ENCODE data around the gene CCDC195. TPM values are rescaled to one million over a fixed set of nuclear protein-coding genes. Genes with fewer than 3 reads are reported as not detected.

CCDC195 gene
- polyA plus RNA-seq, 1 donor (not counting 4 experiments of a cell fraction or from before 2014, with no cell fraction given), result not detected

- dilution Hi-C loops (cut with MboI; ENCODE audit: extremely low pct_ligation_motif_present, low sequenced_read_pairs), result no loop called here
Measured at GRCh38 chr2:224689539-224689938, 26.6 kb downstream of the CCDC195 start.

GRCh38 chr2:224688997-224689396 lies 27.2 kb downstream of the CCDC195 start:
- Histone ChIP-seq H3K4me3 (ENCODE audit: control insufficient read depth in 2 of 3, extremely low read depth in 1 of 3, insufficient read depth in 2 of 3, low read depth in 1 of 3, low read length in 3 of 3) (no peak overlapping the region), H3K4me1 (ENCODE audit: control insufficient read depth, extremely low read depth, insufficient read depth, low read length) (no peaks in the 10 kb centered on the region), H3K9me1 (ENCODE audit: control insufficient read depth, extremely low read depth, insufficient read depth, low read length) (no peaks in the 10 kb centered on the region), H2AFZ (ENCODE audit: control insufficient read depth, low read length) (no peak overlapping the region), H3K9ac (ENCODE audit: control insufficient read depth, extremely low read depth, insufficient read depth, low read length) (no peak overlapping the region), H3K36me3 (ENCODE audit: control insufficient read depth in 2 of 2, extremely low read depth in 1 of 2, insufficient read depth in 2 of 2, low read length in 2 of 2) (no peaks in the 10 kb centered on the region), H3K79me2 (ENCODE audit: control insufficient read depth, insufficient read depth, low read length) (no peaks in the 10 kb centered on the region), H3K27ac (ENCODE audit: control insufficient read depth, insufficient read depth, low read length) (no peak overlapping the region), H3K9me3 (ENCODE audit: control insufficient read depth, low read depth, low read length) (no peaks in the 10 kb centered on the region), H3K4me2 (ENCODE audit: control insufficient read depth, extremely low read depth, insufficient read depth, low read depth, low read length) (no peak overlapping the region), H3K27me3 (ENCODE audit: control insufficient read depth, extremely low read depth, insufficient read depth, low read length) (no peaks in the 10 kb centered on the region), H4K20me1 (ENCODE audit: control insufficient read depth, extremely low read depth, insufficient read depth, low read length) (no peaks in the 10 kb centered on the region)
- TF ChIP-seq CTCF (optimal IDR thresholded peaks at IDR 0.05 in 1 of 3, IDR thresholded peaks at IDR 0.05 in 1 of 3, conservative IDR thresholded peaks at IDR 0.05 in 1 of 3; ENCODE audit: extremely low read depth in 1 of 3, insufficient read depth in 2 of 3, low read length in 3 of 3) (no peak), EZH2 (IDR thresholded peaks at IDR 0.05; ENCODE audit: low read length) (no peak)
- no peak for DNase-seq (ENCODE audit: low read depth, low spot score)
- no peak for FAIRE-seq
- dilution Hi-C loops (cut with MboI; ENCODE audit: extremely low pct_ligation_motif_present, low sequenced_read_pairs), result no loop called here

More at GRCh38 chr2:224689539-224689938, 26.6 kb downstream of the CCDC195 start:
- no peak overlapping the region for H2AFZ ChIP-seq (ENCODE audit: control insufficient read depth, low read length)
- H3K36me3 ChIP-seq (ENCODE audit: control insufficient read depth in 2 of 2, extremely low read depth in 1 of 2, insufficient read depth in 2 of 2, low read length in 2 of 2), result no peaks in the 10 kb centered on the region
- TF ChIP-seq CTCF (optimal IDR thresholded peaks at IDR 0.05 in 1 of 3, IDR thresholded peaks at IDR 0.05 in 1 of 3, conservative IDR thresholded peaks at IDR 0.05 in 1 of 3; ENCODE audit: extremely low read depth in 1 of 3, insufficient read depth in 2 of 3, low read length in 3 of 3) (no peak), EZH2 (IDR thresholded peaks at IDR 0.05; ENCODE audit: low read length) (no peak)
- no peak overlapping the region for H3K9ac ChIP-seq (ENCODE audit: control insufficient read depth, extremely low read depth, insufficient read depth, low read length)
- H4K20me1 ChIP-seq (ENCODE audit: control insufficient read depth, extremely low read depth, insufficient read depth, low read length), result no peaks in the 10 kb centered on the region
- H3K4me3 ChIP-seq (ENCODE audit: control insufficient read depth in 2 of 3, extremely low read depth in 1 of 3, insufficient read depth in 2 of 3, low read depth in 1 of 3, low read length in 3 of 3), result no peak overlapping the region
- no peaks in the 10 kb centered on the region for H3K9me1 ChIP-seq (ENCODE audit: control insufficient read depth, extremely low read depth, insufficient read depth, low read length)
- no peak for FAIRE-seq
- H3K9me3 ChIP-seq (ENCODE audit: control insufficient read depth, low read depth, low read length), result no peaks in the 10 kb centered on the region
- no peak overlapping the region for H3K27ac ChIP-seq (ENCODE audit: control insufficient read depth, insufficient read depth, low read length)
- no peaks in the 10 kb centered on the region for H3K79me2 ChIP-seq (ENCODE audit: control insufficient read depth, insufficient read depth, low read length)
- H3K27me3 ChIP-seq (ENCODE audit: control insufficient read depth, extremely low read depth, insufficient read depth, low read length), result no peaks in the 10 kb centered on the region
- DNase-seq (ENCODE audit: low read depth, low spot score), result no peak
- H3K4me2 ChIP-seq (ENCODE audit: control insufficient read depth, extremely low read depth, insufficient read depth, low read depth, low read length), result no peak overlapping the region
- no peaks in the 10 kb centered on the region for H3K4me1 ChIP-seq (ENCODE audit: control insufficient read depth, extremely low read depth, insufficient read depth, low read length)
